AG10803 (cell line): ENCODE results near the gene C8G.

Source experiments
- DNase-seq: peaks from one replicate; pipeline ENCODE4 v3.0.0; 2010; ENCODE audit warnings: low read depth
- H3K4me3 ChIP-seq: 2 replicates; pipeline ENCODE4 v1.5.1; 2011; ENCODE audit warnings: mild to moderate bottlenecking, low read length, control low read depth
- TF ChIP-seq, protein P1 (sequence below): conservative IDR thresholded peaks from 2 replicates; pipeline ENCODE4 v1.5.1; 2011; ENCODE audit warnings: mild to moderate bottlenecking, low read length, control low read depth, inconsistent platforms

C8G gene

DNA sequence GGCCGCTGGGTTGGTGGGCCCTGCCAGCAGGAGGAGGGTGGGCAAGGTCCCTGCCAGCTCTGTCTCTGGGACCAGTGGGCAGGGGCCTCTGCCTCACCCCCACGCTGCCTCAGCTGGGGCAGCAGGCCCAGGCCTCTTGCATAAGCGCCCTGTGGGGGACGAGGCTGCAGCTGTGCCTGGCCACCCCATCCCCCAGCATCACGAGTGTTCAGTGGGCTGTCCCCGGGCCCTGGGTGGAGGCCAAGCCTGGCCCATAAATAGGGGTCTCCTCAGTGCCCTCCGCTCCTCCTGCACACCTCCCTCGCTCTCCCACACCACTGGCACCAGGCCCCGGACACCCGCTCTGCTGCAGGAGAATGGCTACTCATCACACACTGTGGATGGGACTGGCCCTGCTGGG lies 32.2 kb downstream of the C8G start, which contains the start of gene PTGDS:
Gene PTGDS (plus strand): TSS at position 282 of the 400 bp plus-strand sequence. CDS start 75 bp downstream, at position 357.
- H3K4me3 ChIP-seq: peak within 1 kb of the TSS; percentile 60

DNA sequence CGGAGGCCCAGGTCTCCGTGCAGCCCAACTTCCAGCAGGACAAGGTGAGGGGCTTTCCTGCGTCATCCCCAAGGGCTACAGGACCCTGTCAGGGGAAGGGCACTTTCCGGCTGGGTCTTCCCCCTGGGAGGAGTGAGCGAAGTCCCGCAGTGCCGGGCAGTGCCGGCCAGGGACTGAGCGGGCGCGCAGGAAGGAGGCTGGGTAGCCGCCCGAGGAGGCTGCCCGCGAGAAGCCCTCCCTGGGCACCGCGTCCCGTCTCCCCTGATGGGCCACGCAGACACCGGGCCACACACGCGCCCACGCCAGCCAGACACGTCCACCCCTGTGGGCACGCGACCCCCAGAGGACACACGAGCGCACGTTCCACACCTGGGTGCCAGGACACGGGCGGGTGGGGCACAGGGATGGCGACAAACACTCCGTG lies 32.6 kb downstream of the C8G start:
- H3K4me3 ChIP-seq: peak overlapping the region; percentile 60
- no peak for DNase-seq
- TF ChIP-seq, protein P1, sequence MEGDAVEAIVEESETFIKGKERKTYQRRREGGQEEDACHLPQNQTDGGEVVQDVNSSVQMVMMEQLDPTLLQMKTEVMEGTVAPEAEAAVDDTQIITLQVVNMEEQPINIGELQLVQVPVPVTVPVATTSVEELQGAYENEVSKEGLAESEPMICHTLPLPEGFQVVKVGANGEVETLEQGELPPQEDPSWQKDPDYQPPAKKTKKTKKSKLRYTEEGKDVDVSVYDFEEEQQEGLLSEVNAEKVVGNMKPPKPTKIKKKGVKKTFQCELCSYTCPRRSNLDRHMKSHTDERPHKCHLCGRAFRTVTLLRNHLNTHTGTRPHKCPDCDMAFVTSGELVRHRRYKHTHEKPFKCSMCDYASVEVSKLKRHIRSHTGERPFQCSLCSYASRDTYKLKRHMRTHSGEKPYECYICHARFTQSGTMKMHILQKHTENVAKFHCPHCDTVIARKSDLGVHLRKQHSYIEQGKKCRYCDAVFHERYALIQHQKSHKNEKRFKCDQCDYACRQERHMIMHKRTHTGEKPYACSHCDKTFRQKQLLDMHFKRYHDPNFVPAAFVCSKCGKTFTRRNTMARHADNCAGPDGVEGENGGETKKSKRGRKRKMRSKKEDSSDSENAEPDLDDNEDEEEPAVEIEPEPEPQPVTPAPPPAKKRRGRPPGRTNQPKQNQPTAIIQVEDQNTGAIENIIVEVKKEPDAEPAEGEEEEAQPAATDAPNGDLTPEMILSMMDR: no peak

More for the DNA sequence above, 32.2 kb downstream of the C8G start, which contains the start of gene PTGDS:
- peak; percentile 28 for DNase-seq
- TF ChIP-seq, protein P1: no peak

DNA sequence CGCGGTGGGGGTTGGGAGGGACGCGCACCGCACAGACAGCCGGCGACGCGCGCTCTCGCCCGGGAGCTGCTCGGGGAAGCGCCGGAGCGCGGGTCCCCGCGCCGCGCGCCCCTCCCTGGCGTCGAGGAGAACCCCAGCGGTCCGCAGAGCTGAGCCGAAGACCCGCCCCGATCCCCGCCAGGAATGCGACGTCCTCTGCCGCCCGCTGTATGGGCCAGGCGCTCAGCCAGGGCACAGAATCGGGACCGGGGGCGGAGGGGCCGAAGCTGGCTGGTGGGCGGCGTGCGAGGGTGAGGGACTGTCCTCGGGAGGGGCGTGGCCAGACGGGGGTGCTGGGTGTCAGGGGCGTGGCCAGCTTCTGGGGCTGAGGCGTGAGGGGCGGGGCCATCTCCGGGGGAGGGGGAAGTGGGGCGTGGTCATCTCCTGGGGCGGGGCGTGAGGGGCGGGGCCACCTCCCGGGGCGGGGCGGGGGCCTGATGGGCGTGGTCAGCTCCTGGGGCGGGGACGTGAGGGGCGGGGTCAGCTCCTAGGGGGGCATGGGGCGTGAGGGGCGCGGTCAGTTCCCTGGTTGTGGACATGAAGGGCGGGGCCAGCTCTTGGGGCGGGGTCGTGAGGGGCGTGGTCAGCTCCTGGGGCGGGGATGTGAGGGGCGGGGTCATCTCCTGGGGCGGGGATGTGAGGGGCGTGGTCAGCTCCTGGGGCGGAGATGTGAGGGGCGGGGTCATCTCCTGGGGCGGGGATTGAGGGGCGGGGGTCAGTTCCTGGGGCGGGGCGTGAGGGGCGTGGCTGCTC lies 33.2 kb downstream of the C8G start:
- TF ChIP-seq, protein P1: no peak
- peak; percentile 39 for DNase-seq
- H3K4me3 ChIP-seq: peak overlapping the region; percentile 60

DNA sequence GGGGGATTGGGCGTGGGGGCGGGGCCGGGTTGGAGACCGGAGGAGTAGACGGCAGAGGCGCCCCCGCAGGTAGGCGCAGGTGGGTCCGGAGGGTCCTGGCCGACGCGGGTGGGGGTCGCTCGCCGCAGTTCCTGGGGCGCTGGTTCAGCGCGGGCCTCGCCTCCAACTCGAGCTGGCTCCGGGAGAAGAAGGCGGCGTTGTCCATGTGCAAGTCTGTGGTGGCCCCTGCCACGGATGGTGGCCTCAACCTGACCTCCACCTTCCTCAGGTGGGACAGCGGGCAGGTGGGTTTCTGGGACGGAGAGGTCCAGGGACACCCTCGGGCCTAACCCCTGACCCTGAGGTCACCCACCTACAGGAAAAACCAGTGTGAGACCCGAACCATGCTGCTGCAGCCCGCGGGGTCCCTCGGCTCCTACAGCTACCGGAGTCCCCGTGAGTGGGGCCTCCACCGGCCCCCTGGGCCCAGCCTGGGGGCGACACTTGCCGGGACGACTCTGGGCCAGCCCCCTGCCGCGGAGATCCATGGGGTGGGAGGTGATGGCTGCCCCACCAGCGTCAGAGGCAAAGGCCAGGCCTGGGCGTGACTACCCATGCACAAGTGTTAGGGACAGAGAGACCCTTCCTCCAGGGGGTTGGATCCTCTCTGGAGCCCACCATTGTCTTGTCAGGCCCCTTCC lies 34.0 kb downstream of the C8G start:
- TF ChIP-seq, protein P1: no peak
- no peak for DNase-seq
- no peak overlapping the region for H3K4me3 ChIP-seq

DNA sequence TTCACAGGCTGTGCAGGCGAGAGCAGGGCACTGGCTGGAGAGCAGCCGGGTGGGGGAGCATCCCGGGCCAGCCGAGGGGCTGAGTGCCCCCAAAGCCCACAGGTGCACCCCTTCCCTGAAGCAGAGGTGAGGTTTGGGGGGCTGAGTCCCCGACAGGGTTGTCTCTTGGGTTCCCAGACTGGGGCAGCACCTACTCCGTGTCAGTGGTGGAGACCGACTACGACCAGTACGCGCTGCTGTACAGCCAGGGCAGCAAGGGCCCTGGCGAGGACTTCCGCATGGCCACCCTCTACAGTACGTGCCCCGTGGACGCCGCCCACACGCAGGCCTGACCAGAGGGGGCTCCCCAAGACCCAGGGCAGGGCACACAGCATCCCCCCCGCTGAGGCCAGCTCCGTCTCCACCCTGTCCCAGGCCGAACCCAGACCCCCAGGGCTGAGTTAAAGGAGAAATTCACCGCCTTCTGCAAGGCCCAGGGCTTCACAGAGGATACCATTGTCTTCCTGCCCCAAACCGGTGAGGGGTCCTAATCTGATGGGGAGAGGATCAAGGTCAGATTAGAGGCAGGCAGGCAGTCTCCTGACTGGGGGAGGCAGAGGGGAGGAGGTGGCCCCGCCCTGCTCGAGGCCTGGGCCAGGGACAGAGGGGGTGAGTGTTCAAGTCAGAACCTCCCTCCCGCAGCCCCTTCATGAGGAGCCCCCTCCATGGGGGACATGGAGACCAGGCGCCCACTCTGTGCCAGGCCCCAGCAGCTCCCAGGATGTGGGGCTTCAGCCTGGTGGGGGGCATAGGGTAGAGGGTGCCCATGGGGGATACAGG lies 34.9 kb downstream of the C8G start:
- TF ChIP-seq, protein P1: no peak
- DNase-seq: no peak
- no peak overlapping the region for H3K4me3 ChIP-seq

DNA sequence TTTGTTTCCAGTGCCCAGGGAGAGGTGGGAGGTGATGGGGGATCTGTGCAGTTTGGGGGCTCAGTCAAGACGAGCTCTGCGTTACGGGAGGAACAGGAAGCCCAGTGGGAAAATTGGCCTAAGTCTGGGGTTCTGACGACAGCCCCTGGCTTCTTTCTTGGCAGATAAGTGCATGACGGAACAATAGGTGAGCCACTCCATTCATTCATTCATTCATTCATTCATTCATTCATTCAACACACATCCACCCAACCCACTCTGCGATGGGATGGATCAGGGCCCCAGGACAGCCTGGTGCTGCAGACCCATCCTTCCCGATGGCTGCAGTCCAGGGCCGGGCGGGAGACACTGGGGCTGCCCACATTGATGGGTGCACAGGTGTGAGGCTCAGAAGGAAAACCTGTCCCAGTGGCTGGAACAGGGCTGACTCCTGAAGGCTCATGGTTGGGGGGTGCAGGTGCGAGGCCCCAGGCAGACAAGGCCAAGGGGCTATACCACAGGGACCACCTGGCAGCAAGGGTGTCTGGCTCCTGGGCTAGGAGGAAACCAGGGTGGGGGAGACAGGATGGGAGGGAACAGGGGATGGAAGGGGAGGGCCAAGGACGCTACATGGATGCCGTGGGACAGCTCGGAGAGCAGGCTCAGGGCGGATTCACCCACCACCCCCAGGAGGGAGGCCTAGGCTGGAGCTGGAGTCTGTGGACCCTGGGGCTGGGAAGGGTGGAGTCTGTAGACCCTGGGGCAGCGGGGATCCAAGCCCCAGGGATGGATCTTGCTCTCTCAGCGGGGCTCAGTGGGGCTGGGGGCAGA lies 35.8 kb downstream of the C8G start:
- no peak overlapping the region for H3K4me3 ChIP-seq
- TF ChIP-seq, protein P1: no peak
- DNase-seq: no peak
